Activated CD8-positive, alpha-beta memory T cell treated with anti-CD3 and anti-CD28 coated beads, Interleukin-2, amount 50 U/mL, for 1 hour (primary cell): ENCODE measurements around the gene TRIM58.

ENCODE experiments used
- DNase-seq: peaks from one replicate; pipeline ENCODE4 v3.0.0-alpha.2; 2020; ENCODE audit errors: extremely low read depth

Gene TRIM58

DNA sequence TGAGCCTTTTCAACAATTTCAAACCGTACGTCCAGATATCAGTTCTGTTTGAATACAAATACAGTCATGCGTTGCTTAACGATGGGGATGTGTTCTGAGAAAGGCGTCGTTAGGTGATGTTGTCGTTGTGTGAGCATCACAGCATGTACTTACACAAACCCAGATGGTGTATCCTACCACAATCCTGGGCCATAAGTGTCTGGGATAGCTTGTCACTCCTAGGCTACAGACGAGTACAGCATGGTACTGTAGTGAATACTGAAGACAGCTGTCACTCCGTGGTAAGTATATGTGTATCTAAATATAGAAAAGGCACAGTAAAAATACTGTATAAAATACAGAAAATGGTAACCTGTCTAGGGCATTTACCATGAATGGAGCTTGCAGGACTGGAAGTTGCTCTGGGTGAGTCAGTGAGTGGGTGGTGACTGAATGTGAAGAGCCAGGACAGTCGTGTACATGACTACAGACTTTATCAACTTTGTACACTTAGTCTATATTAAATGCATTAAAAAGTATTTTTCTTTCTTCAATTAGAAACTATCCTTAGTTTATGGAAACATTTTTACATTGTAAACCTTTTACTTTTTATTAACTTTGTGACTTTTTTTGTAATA lies 27.9 kb downstream of the TRIM58 start:
- DNase-seq: no peak

DNA sequence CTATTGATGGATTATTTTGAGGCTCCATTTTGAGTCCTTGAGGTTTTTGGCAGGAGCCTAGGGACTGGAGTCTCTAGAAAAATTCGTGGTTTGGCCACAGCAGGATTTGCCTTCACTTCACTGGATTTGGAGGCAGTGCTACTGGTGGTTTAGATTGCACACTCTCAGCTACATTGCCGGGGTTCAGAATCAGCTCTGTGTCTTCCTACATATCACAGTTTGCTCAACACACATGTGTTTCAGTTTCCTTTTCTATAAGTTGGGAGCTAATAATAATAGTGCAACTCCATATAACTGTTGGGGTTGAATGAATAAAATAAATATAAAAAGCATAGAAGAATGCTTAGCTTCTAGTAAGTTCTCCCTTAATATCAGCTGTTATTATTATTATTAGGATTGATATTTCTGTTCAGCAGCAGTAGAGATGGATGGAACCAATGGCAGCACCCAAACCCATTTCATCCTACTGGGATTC lies 38.2 kb downstream of the TRIM58 start, which contains the start of gene OR2W3:
Gene OR2W3, plus strand, starts transcription at position 425 of the 475 bp plus-strand sequence. Its CDS starts 0 bp downstream, at position 425.
- no peak for DNase-seq

GRCh38 chr1:247895976-247896375 lies 39.0 kb downstream of the TRIM58 start:
- DNase-seq: no peak

DNA sequence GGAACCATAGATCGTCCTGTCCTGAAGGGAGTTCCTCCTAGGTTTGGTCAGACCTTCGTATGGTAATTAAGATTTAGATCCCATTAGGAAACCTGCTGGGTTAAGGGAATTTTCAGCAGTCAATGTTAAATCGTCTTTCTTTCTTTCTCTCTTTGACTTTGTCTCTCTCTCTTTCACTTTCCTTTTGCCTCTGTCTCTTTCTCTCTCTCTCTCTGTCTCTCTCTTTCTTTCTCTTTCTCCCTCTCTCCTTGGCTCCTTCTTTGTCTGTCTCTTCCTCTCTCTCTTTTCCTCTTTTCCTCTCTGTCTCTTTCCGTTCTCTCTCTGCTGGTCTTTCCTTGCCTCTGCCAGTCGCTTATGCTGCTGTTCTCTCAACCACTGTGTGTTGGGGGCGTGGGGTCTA lies 47.1 kb downstream of the TRIM58 start:
- no peak for DNase-seq

GRCh38 chr1:247905181-247905580 lies 48.2 kb downstream of the TRIM58 start:
- DNase-seq: no peak

GRCh38 chr1:247905910-247906503 lies 49.0 kb downstream of the TRIM58 start:
- no peak for DNase-seq

- no peak for DNase-seq
Measured at GRCh38 chr1:247906504-247907047, 49.6 kb downstream of the TRIM58 start.

DNA sequence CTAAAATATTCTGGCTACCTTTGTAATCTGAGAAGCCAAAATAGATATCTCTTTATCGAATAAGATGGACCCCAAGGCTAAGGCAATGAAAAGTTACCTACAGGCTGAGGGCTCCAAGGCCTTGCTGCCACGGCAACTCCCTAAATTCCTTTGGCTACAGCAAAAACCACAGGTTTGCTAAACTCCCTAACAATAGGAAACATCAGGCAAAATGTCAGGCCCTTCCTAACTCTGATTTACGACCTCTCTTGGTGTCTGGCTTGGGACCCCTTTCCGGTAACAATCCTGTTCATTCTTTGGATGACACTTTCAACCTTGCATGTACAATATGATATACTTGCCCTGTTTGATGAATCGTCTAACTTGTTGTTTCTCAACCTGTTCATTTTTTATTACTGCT lies 51.8 kb downstream of the TRIM58 start:
- no peak for DNase-seq

- no peak for DNase-seq
Measured at GRCh38 chr1:247913786-247914185, 56.8 kb downstream of the TRIM58 start.

DNA sequence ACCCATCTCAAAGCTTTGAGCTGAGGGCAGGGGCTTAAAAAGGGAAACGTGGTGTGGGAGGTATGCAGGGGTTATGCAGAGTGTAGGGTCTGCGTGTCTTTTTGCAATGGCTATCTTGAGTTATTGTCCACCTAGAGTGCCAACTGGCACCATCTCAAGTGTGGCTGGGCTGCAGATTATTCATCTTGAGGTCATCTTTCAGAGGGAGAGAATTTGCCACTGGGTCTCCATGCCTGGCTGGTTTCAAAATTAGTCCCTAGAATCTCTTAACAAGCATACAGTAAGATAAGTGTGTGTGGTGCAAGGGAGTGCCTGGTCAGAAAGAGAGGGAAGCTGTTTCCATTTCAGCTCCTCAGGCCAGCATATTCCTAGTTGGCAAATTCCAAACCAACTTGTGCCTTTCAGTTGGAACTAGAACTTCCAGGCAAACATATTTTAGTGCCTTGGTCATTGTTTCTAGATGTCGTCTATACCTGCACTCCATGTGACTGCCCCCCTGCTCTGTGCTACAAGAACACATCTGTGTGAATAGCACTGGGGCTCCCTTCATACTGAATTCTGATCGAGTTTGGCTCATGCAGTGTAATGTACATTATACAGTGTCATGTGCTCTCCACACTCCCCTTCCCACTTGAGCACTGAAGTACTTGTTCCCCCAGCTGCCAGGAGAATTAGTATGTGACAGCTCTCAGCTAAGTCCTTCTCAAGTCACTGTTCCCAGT lies 58.1 kb downstream of the TRIM58 start:
- DNase-seq: no peak

DNA sequence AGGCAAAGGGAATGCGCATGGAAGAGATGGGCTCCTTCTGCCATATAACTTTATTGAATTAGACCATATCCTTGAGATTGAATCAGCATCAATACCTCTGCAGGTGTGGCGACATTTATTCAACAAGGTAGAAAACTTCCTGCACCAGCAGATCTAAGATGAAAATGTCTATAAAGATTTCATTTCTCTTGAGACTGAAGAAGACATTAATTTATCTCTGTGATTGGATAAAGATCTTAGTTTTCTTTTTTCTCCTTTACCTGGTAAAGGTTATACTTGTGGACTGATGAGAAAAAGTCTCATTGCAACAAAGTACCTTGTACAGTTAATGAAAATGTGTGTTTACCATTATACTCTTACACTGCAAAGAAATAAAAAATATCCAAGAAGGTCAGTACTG lies 63.0 kb downstream of the TRIM58 start, which contains the start of gene OR2T8:
Gene OR2T8, plus strand, starts transcription at position 301 of the 400 bp plus-strand sequence. CDS start 766 bp downstream, outside the sequence.
- no peak for DNase-seq

DNA sequence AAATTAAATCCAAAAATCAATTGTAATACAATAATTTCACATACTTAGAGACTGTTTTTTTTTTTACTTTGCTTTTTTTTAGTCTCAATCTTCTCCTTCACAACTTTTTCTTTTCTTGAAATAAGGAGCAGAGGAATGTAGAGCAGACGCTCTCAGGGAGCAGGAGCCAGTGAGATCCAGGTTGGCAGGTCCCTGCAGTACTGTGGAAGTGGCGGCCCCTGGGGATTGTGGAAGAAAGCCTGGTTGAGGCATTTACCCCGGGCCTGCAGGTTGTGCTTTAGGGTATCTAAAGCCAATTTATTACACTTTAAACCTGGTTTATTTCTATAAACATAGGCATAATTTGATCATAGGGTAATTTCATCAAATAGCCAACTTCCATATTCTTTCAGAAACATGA lies 67.0 kb downstream of the TRIM58 start:
- DNase-seq: no peak

GRCh38 chr1:247924868-247925267 lies 67.9 kb downstream of the TRIM58 start, which contains the start of gene OR2AJ1:
OR2AJ1 (plus strand) TSS chr1:247924889; CDS start chr1:247933769, 8,880 bp downstream.
- DNase-seq: no peak
